ENCODE data around the gene FBXO31.

The FBXO31 gene

GRCh38 chr16:87312008-87312407, 71.6 kb downstream of the FBXO31 start:
- DNase-seq (ENCODE audit: low read depth in 2 of 2) = no peak

GRCh38 chr16:87311387-87311786, 72.2 kb downstream of the FBXO31 start:
- DNase-seq (ENCODE audit: low read depth in 2 of 2) = no peak

- DNase-seq (ENCODE audit: low read depth in 2 of 2) = no peak
These were observed 73.0 kb downstream of the FBXO31 start for GRCh38 chr16:87310610-87311009.

GRCh38 chr16:87309620-87310525, 73.7 kb downstream of the FBXO31 start:
- no peak for DNase-seq (ENCODE audit: low read depth in 2 of 2)

GRCh38 chr16:87308826-87309225, 74.8 kb downstream of the FBXO31 start:
- DNase-seq (ENCODE audit: low read depth in 2 of 2) = no peak

GRCh38 chr16:87306516-87306915, 77.1 kb downstream of the FBXO31 start:
- DNase-seq (ENCODE audit: low read depth in 2 of 2) = no peak

- no peak for DNase-seq (ENCODE audit: low read depth in 2 of 2)
These were observed 77.8 kb downstream of the FBXO31 start for GRCh38 chr16:87305505-87306391.

GRCh38 chr16:87304951-87305350, 78.6 kb downstream of the FBXO31 start:
- DNase-seq (ENCODE audit: low read depth in 2 of 2) = no peak

- DNase-seq (ENCODE audit: low read depth in 2 of 2) = no peak
These were observed 79.5 kb downstream of the FBXO31 start for GRCh38 chr16:87303962-87304521.

- DNase-seq (ENCODE audit: low read depth in 2 of 2) = no peak
These were observed 80.1 kb downstream of the FBXO31 start for GRCh38 chr16:87303431-87303930.

GRCh38 chr16:87298857-87299465, 84.6 kb downstream of the FBXO31 start:
- DNase-seq (ENCODE audit: low read depth in 2 of 2) = no peak

GRCh38 chr16:87297918-87298631, 85.5 kb downstream of the FBXO31 start:
- no peak for DNase-seq (ENCODE audit: low read depth in 2 of 2)

- no peak for DNase-seq (ENCODE audit: low read depth in 2 of 2)
These were observed 86.2 kb downstream of the FBXO31 start for GRCh38 chr16:87297407-87297806.

GRCh38 chr16:87295661-87296531, 87.7 kb downstream of the FBXO31 start:
- DNase-seq (ENCODE audit: low read depth in 2 of 2) = no peak

- DNase-seq (ENCODE audit: low read depth in 2 of 2) = no peak
These were observed 88.3 kb downstream of the FBXO31 start for GRCh38 chr16:87295259-87295658.

- DNase-seq (ENCODE audit: low read depth in 2 of 2) = no peak
These were observed 89.6 kb downstream of the FBXO31 start for GRCh38 chr16:87293990-87294389.

- DNase-seq (ENCODE audit: low read depth in 2 of 2) = no peak
These were observed 91.6 kb downstream of the FBXO31 start for GRCh38 chr16:87291944-87292343.

- DNase-seq (ENCODE audit: low read depth in 2 of 2) = no peak
These were observed 94.7 kb downstream of the FBXO31 start for GRCh38 chr16:87288753-87289362.

GRCh38 chr16:87286839-87287626, 96.5 kb downstream of the FBXO31 start:
- DNase-seq (ENCODE audit: low read depth in 2 of 2) = no peak

All from stimulated activated CD8-positive, alpha-beta memory T cell treated with anti-CD3 and anti-CD28 coated beads, Interleukin-7, amount 100 ng/mL, for 1 hour (primary cell).